ENCODE measurements around the gene SLC16A6. TPM values are rescaled to one million over a fixed set of nuclear protein-coding genes. Genes with fewer than 3 reads are reported as not detected.

The SLC16A6 gene
- total and polyA plus RNA-seq, 2 of the 4 experiments (the other 2 are of a cell fraction): 0.22 to 0.54 TPM

DNA sequence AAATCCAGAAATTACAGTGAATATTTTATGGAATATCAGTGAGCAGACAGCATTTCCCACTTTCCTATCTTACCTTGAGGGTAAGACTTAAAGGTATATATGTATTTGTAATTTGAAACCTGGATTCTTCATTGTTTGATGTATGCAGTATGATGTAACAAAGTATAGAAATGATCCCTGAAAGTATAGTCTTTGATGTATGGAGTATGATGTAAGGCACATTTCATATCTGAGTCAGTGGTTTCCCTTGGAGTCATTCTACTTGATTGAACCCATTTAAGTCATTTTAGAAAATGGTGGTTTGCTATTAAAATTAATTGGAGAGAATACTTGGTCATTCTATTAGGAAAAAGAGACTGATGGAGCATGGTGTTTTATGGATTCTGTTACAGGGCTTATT is 33.0 kb downstream of the SLC16A6 start:
- no peak overlapping the region for H4K8ac ChIP-seq (ENCODE audit: low read depth in 2 of 2, low read length in 2 of 2)
- H3K4me3 ChIP-seq (ENCODE audit: insufficient read depth, low read depth, low read length): no peak overlapping the region
- H3K9me1 ChIP-seq (ENCODE audit: insufficient read depth, low read length): peaks cover 2% of the 10 kb centered on the region; the same call in 1 of the 2 replicates
- no peak overlapping the region for H2BK120ac ChIP-seq (ENCODE audit: low read depth, low read length)
- no peak overlapping the region for H3K18ac ChIP-seq (ENCODE audit: low read depth, low read length)
- no peak overlapping the region for H2AFZ ChIP-seq (replicated peaks; ENCODE audit: low read length, poor library complexity)
- in situ Hi-C loops (cut with MboI; ENCODE audit: low sequenced_read_pairs) (loop anchor here (25.0 kb wide), 1 partner anchor 504 kb away; no protein-coding TSS in a partner anchor), dilution Hi-C loops (cut with HindIII; ENCODE audit: low sequenced_read_pairs, unreplicated experiment) (no loop called here), intact Hi-C loops (cut with micrococcal nuclease) (no loop called here)
- no peaks in the 10 kb centered on the region for H3K9me3 ChIP-seq (ENCODE audit: control insufficient read depth, insufficient read depth, low read length)
- no peak for ATAC-seq (ENCODE audit: low read depth)
- H3K27ac ChIP-seq (ENCODE audit: insufficient read depth, low read length): no peak overlapping the region
- H2BK15ac ChIP-seq (ENCODE audit: low read depth, low read length): no peak overlapping the region
- H3K4me2 ChIP-seq (ENCODE audit: low read depth, low read length): no peak overlapping the region
- DNase-seq: peak; percentile 13
- peaks cover 8% of the 10 kb centered on the region for H3K36me3 ChIP-seq (ENCODE audit: control insufficient read depth, insufficient read depth, low read length)
- no peaks in the 10 kb centered on the region for H3K4me1 ChIP-seq (ENCODE audit: control insufficient read depth, insufficient read depth, low read length)
- H4K20me1 ChIP-seq (ENCODE audit: insufficient read depth, low read length): no peaks in the 10 kb centered on the region
- H2BK20ac ChIP-seq (ENCODE audit: low read depth, low read length): no peak overlapping the region
- no peak overlapping the region for H2AK9ac ChIP-seq (replicated peaks; ENCODE audit: low read depth, low read length, poor library complexity)
- H2AK5ac ChIP-seq (ENCODE audit: low read depth, low read length): no peak overlapping the region
- H3K14ac ChIP-seq (replicated peaks; ENCODE audit: low read depth, low read length): no peak overlapping the region
- no peaks in the 10 kb centered on the region for H3K79me1 ChIP-seq (ENCODE audit: low read depth in 1 of 2, low read length in 2 of 2)
- no peak overlapping the region for H3K4ac ChIP-seq (ENCODE audit: low read depth, low read length)
- POLR2A ChIA-PET (ENCODE audit: unreplicated experiment): no interaction called here
- BruUV-seq (replicated peaks): no TSS peak
- no peak overlapping the region for H2BK5ac ChIP-seq (ENCODE audit: low read depth, low read length, poor library complexity, severe bottlenecking)
- no peak overlapping the region for H3K23ac ChIP-seq (ENCODE audit: low read depth, low read length)
- CTCF ChIA-PET: interaction anchor here (1.0 to 1.3 kb wide), 1 partner anchor 141 kb away, joined by 3 to 4 read pairs; no protein-coding TSS in a partner anchor
- H3K9ac ChIP-seq (ENCODE audit: low read depth, low read length): no peak overlapping the region
- no peak overlapping the region for H4K91ac ChIP-seq (ENCODE audit: insufficient read depth, low read depth, low read length)
- no peak overlapping the region for H3K56ac ChIP-seq (ENCODE audit: extremely low read depth, insufficient read depth, low read length)
- H3K27me3 ChIP-seq (ENCODE audit: control insufficient read depth, insufficient read depth, low read length): no peaks in the 10 kb centered on the region
- H4K5ac ChIP-seq (ENCODE audit: low read depth, low read length): no peak overlapping the region
- TF ChIP-seq CHD1 (IDR thresholded peaks at IDR 0.05; ENCODE audit: low read depth, low read length) (no peak), RAD21 (IDR thresholded peaks at IDR 0.05; ENCODE audit: low read length) (no peak), RCOR1 (IDR thresholded peaks at IDR 0.05; ENCODE audit: insufficient replicate concordance, low read length) (no peak), MAZ (IDR thresholded peaks at IDR 0.05; ENCODE audit: borderline replicate concordance, low read depth, low read length) (no peak), MXI1 (IDR thresholded peaks at IDR 0.05; ENCODE audit: borderline replicate concordance, low read depth, low read length) (no peak), CEBPB (IDR thresholded peaks at IDR 0.05; ENCODE audit: low read depth, low read length) (no peak), POLR2A (IDR thresholded peaks at IDR 0.05; ENCODE audit: low read depth, low read length) (no peak), RFX5 (IDR thresholded peaks at IDR 0.05; ENCODE audit: low read depth, low read length) (no peak), NFE2L2 (IDR thresholded peaks at IDR 0.05; ENCODE audit: low read depth, low read length) (no peak), MAFK (IDR thresholded peaks at IDR 0.05; ENCODE audit: low read depth, low read length) (no peak), BHLHE40 (IDR thresholded peaks at IDR 0.05; ENCODE audit: low read depth, low read length) (no peak), FOS (IDR thresholded peaks at IDR 0.05; ENCODE audit: low read depth, low read length) (no peak), SMC3 (IDR thresholded peaks at IDR 0.05; ENCODE audit: low read depth, low read length) (no peak)
- TF ChIP-seq, protein P1, sequence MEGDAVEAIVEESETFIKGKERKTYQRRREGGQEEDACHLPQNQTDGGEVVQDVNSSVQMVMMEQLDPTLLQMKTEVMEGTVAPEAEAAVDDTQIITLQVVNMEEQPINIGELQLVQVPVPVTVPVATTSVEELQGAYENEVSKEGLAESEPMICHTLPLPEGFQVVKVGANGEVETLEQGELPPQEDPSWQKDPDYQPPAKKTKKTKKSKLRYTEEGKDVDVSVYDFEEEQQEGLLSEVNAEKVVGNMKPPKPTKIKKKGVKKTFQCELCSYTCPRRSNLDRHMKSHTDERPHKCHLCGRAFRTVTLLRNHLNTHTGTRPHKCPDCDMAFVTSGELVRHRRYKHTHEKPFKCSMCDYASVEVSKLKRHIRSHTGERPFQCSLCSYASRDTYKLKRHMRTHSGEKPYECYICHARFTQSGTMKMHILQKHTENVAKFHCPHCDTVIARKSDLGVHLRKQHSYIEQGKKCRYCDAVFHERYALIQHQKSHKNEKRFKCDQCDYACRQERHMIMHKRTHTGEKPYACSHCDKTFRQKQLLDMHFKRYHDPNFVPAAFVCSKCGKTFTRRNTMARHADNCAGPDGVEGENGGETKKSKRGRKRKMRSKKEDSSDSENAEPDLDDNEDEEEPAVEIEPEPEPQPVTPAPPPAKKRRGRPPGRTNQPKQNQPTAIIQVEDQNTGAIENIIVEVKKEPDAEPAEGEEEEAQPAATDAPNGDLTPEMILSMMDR (conservative IDR thresholded peaks at IDR 0.05; ENCODE audit: low read depth, low read length): no peak
- TF ChIP-seq, protein P2, sequence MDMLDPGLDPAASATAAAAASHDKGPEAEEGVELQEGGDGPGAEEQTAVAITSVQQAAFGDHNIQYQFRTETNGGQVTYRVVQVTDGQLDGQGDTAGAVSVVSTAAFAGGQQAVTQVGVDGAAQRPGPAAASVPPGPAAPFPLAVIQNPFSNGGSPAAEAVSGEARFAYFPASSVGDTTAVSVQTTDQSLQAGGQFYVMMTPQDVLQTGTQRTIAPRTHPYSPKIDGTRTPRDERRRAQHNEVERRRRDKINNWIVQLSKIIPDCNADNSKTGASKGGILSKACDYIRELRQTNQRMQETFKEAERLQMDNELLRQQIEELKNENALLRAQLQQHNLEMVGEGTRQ (IDR thresholded peaks at IDR 0.05; ENCODE audit: low read depth, low read length): no peak
- TF ChIP-seq, protein P3, sequence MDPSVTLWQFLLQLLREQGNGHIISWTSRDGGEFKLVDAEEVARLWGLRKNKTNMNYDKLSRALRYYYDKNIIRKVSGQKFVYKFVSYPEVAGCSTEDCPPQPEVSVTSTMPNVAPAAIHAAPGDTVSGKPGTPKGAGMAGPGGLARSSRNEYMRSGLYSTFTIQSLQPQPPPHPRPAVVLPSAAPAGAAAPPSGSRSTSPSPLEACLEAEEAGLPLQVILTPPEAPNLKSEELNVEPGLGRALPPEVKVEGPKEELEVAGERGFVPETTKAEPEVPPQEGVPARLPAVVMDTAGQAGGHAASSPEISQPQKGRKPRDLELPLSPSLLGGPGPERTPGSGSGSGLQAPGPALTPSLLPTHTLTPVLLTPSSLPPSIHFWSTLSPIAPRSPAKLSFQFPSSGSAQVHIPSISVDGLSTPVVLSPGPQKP (IDR thresholded peaks at IDR 0.05; ENCODE audit: borderline replicate concordance, low read depth, low read length): no peak
